Fibroblast of lung (primary cell): ENCODE data around the gene GYPC. TPM values are rescaled to one million over a fixed set of nuclear protein-coding genes. Genes with fewer than 3 reads are reported as not detected.

ENCODE experiments used
- DNase-seq, 2 donors: peaks; one replicate each; pipeline versions ENCODE4 v3.0.0 to v3.0.0-alpha.2; 2010; ENCODE audit warnings: low read depth in 2 of 2
- H2AFZ ChIP-seq: 2 replicates; pipeline ENCODE4 v1.5.1; 2012; ENCODE audit warnings: low read length, control low read depth, inconsistent platforms
- H3K27ac ChIP-seq: 2 replicates; pipeline ENCODE4 v1.5.1; 2011; ENCODE audit warnings: low read length, control low read depth; ENCODE audit not compliant: insufficient read depth
- H3K27me3 ChIP-seq: 2 replicates; pipeline ENCODE4 v1.5.1; 2011; ENCODE audit warnings: mild to moderate bottlenecking, low read length; ENCODE audit not compliant: control insufficient read depth, insufficient read depth
- H3K36me3 ChIP-seq: 2 replicates; pipeline ENCODE4 v1.5.1; 2011; ENCODE audit warnings: low read length; ENCODE audit not compliant: control insufficient read depth, insufficient read depth
- H3K4me1 ChIP-seq: 2 replicates; pipeline ENCODE4 v1.5.1; 2011; ENCODE audit warnings: low read length; ENCODE audit not compliant: control insufficient read depth, insufficient read depth; ENCODE audit errors: extremely low read depth
- H3K4me2 ChIP-seq: 2 replicates; pipeline ENCODE4 v1.5.1; 2011; ENCODE audit warnings: low read length, control low read depth; ENCODE audit not compliant: insufficient read depth; ENCODE audit errors: extremely low read depth
- H3K4me3 ChIP-seq, 4 experiments: fragments of 200-600 bp in 1 of 4; sonication (generic) in 1 of 4; replicated peaks in 1 of 4; 2 replicates each; pipeline ENCODE4 v1.5.1; 2011 to 2016; ENCODE audit warnings: low read length in 4 of 4, low read depth in 3 of 4, mild to moderate bottlenecking in 3 of 4, control low read depth in 2 of 4, inconsistent platforms in 1 of 4, mixed read lengths in 1 of 4; ENCODE audit not compliant: insufficient read depth in 1 of 4; ENCODE audit errors: control extremely low read depth in 1 of 4
- H3K79me2 ChIP-seq: 2 replicates; pipeline ENCODE4 v1.5.1; 2012; ENCODE audit warnings: mild to moderate bottlenecking, low read length, inconsistent platforms; ENCODE audit not compliant: control insufficient read depth, insufficient read depth
- H3K9ac ChIP-seq: 2 replicates; pipeline ENCODE4 v1.5.1; 2011; ENCODE audit warnings: mild to moderate bottlenecking, low read length, control low read depth; ENCODE audit not compliant: insufficient read depth
- H3K9me3 ChIP-seq: 2 replicates; pipeline ENCODE4 v1.5.1; 2012; ENCODE audit warnings: low read depth, low read length; ENCODE audit not compliant: control insufficient read depth, insufficient read depth
- H4K20me1 ChIP-seq: 2 replicates; pipeline ENCODE4 v1.5.1; 2011; ENCODE audit warnings: low read length; ENCODE audit not compliant: control insufficient read depth, insufficient read depth; ENCODE audit errors: extremely low read depth
- EZH2 ChIP-seq: IDR thresholded peaks from 2 replicates; pipeline ENCODE4 v1.5.1; 2012; ENCODE audit warnings: low read length, control low read depth, mild to moderate bottlenecking; ENCODE audit errors: missing control alignments
- polyA plus RNA-seq, 2 donors: library from polyadenylated mRNA; depleted of rRNA in 1 of 2; stranded (reverse) in 1 of 2; unstranded in 1 of 2; fragments of >200 nt; gene quantifications; 2 replicates each; pipeline ENCODE4 v1.2.1, GENCODE V29; 2011 to 2012; ENCODE audit warnings: missing spikeins in 1 of 2
- total RNA-seq: library from RNA; depleted of rRNA; stranded (reverse); fragments of >200 nt; gene quantifications from 2 replicates; pipeline ENCODE4 v1.2.1, GENCODE V29; 2014
- TF ChIP-seq, protein P1 (sequence below), 2 donors: IDR thresholded peaks in 1 of 2; conservative IDR thresholded peaks in 1 of 2; 1 replicate in 1 of 2; 2 replicates in 1 of 2; pipeline ENCODE4 v1.5.1; 2011 to 2012; ENCODE audit warnings: low read length in 2 of 2, control low read depth in 1 of 2, inconsistent platforms in 1 of 2, low read depth in 1 of 2, mild to moderate bottlenecking in 1 of 2

GYPC gene
- total and polyA plus RNA-seq, 2 donors (not counting 1 experiment from before 2014, with no cell fraction given) = 135 to 167 TPM

DNA sequence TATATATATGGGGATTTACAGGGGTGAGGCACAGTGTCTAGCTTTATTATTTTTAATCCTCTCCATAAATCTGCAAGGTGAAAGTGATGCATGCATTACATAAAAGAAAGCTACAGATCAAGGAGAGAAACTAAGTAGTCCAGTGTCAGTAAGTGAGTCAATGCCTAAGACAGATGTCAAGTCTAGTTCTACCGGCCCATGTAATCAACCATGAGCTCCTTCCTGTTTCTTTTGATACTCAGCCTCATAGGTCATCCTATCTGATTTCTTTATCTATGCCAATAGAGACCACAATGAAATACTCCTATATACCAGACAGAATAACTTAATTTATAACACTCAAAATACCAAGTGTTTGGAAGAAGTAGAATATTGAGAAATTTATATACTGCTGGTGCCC lies 20.2 kb upstream of the GYPC start:
- Histone ChIP-seq H2AFZ (no peak overlapping the region), H3K36me3 (no peaks in the 10 kb centered on the region), H3K4me1 (no peaks in the 10 kb centered on the region), H3K4me2 (no peak overlapping the region), H3K79me2 (no peaks in the 10 kb centered on the region), H3K9me3 (no peaks in the 10 kb centered on the region), H3K9ac (no peak overlapping the region), H3K27me3 (no peaks in the 10 kb centered on the region), H3K27ac (no peak overlapping the region), H4K20me1 (no peaks in the 10 kb centered on the region), H3K4me3 (no peak overlapping the region)
- no peak for DNase-seq
- TF ChIP-seq, protein P1, sequence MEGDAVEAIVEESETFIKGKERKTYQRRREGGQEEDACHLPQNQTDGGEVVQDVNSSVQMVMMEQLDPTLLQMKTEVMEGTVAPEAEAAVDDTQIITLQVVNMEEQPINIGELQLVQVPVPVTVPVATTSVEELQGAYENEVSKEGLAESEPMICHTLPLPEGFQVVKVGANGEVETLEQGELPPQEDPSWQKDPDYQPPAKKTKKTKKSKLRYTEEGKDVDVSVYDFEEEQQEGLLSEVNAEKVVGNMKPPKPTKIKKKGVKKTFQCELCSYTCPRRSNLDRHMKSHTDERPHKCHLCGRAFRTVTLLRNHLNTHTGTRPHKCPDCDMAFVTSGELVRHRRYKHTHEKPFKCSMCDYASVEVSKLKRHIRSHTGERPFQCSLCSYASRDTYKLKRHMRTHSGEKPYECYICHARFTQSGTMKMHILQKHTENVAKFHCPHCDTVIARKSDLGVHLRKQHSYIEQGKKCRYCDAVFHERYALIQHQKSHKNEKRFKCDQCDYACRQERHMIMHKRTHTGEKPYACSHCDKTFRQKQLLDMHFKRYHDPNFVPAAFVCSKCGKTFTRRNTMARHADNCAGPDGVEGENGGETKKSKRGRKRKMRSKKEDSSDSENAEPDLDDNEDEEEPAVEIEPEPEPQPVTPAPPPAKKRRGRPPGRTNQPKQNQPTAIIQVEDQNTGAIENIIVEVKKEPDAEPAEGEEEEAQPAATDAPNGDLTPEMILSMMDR (conservative IDR thresholded peaks at IDR 0.05 in 1 of 2, IDR thresholded peaks at IDR 0.05 in 1 of 2; ENCODE audit: low read depth in 1 of 2, low read length in 2 of 2) = no peak
- no peak for TF ChIP-seq EZH2

DNA sequence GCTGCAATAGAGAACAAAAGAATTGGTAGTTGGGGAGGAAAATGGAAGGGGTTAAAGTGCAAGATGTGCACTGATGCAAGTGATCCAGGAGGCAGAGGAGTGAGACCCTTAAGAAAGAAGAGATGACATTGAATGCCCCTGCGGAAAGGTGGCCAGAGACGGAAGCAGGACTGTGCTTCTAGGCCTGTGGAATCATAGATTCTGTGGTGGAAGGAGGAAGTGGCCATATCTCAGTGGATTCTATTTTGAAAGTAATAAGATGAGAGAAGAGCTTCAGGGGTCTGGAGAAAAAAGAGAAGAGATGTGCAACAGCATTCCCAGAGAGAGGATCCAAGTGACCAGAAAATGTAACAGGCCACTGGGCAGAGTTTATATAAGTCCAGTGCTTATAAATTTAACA lies 18.6 kb upstream of the GYPC start:
- no peaks in the 10 kb centered on the region for H3K27me3 ChIP-seq
- H2AFZ ChIP-seq = no peak overlapping the region
- no peak overlapping the region for H3K27ac ChIP-seq
- no peak overlapping the region for H3K4me2 ChIP-seq
- no peak overlapping the region for H3K4me3 ChIP-seq
- H3K4me1 ChIP-seq = no peaks in the 10 kb centered on the region
- no peaks in the 10 kb centered on the region for H4K20me1 ChIP-seq
- H3K36me3 ChIP-seq = no peaks in the 10 kb centered on the region
- TF ChIP-seq EZH2 = no peak
- TF ChIP-seq, protein P1 (conservative IDR thresholded peaks at IDR 0.05 in 1 of 2, IDR thresholded peaks at IDR 0.05 in 1 of 2; ENCODE audit: low read depth in 1 of 2, low read length in 2 of 2) = no peak
- DNase-seq = no peak
- no peak overlapping the region for H3K9ac ChIP-seq
- no peaks in the 10 kb centered on the region for H3K79me2 ChIP-seq
- no peaks in the 10 kb centered on the region for H3K9me3 ChIP-seq

DNA sequence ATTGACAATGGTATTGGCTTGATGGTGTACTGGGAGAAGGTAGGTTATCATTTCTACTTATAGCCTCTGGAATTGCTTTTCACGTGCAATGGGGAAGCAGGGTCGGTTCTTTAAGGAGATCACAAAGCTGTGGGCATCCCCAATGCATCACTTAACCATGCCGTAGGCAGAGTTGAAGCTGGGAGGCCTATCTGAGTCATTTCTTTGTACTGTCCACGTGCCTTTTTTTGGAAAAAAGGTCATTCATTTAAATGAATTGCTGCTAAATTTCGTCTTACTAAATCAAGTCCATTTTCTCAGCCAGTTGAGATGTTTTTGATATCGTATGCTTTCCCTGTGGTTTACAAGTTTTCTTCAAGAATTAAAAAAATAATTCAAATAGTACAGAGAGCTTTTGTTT lies 17.2 kb upstream of the GYPC start:
- Histone ChIP-seq H3K27me3 (no peaks in the 10 kb centered on the region), H2AFZ (no peak overlapping the region), H3K79me2 (no peaks in the 10 kb centered on the region), H3K36me3 (no peaks in the 10 kb centered on the region), H3K9ac (no peak overlapping the region), H4K20me1 (no peaks in the 10 kb centered on the region), H3K4me2 (no peak overlapping the region), H3K27ac (no peak overlapping the region), H3K9me3 (no peaks in the 10 kb centered on the region), H3K4me3 (no peak overlapping the region), H3K4me1 (no peaks in the 10 kb centered on the region)
- DNase-seq = no peak
- no peak for TF ChIP-seq EZH2
- TF ChIP-seq, protein P1 (conservative IDR thresholded peaks at IDR 0.05 in 1 of 2, IDR thresholded peaks at IDR 0.05 in 1 of 2; ENCODE audit: low read depth in 1 of 2, low read length in 2 of 2) = no peak
